C4-2B (cell line): ENCODE data around the gene MRPS18C.

Source experiments
- H3K27ac ChIP-seq: fragments of 450-650 bp; 2 replicates; pipeline ENCODE4 v1.5.1; 2017
- ZFX ChIP-seq: fragments of 450-650 bp; IDR thresholded peaks from 2 replicates; pipeline ENCODE4 v1.6.1; 2017
- TF ChIP-seq, protein P1 (sequence below): fragments of 450-650 bp; conservative IDR thresholded peaks from 2 replicates; pipeline ENCODE4 v1.5.1; 2017; ENCODE audit warnings: mild to moderate bottlenecking

The MRPS18C gene

DNA sequence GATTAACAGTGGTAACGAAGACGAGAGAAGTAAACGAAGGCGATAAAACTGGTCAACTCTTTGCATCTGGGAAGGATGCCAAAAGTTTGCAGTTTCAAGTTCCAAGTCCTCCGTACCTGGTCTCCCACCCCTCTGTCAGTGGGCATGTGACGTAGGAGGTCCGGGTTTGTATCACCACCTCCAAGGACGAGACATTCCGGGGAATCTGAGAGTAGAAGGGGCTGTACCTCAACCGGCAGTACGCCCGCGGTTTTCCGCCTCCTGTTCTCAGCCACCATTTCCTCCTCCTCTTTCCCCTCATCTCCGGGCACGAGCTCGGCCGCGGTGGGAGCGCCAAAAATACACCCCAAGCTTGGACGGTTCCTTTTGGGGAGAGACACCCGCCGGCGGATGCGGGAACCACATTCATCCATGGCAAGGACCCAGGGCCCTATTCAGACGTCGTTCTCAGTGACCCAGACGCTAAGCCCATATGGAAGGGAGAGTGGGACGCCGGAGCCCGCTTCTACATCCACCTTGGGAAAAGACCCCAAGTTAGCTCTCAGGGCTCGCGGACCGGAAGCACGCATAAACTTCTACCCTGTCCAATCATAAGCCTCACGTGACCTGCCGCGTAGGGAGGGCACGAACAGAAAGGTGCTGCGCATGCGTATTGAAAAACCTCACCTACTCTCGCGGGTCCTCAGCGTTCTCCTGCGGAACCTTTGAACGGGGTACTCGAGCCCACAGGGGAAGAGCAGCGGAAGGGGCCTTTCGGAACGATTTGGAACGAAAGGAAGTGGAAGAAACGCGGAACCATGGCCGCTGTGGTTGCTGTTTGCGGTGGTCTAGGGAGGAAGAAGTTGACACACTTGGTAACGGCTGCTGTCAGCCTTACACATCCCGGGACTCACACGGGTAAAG is at the start of gene MRPS18C, which contains the start of gene HELQ:
MRPS18C (plus strand) TSS at position 778 of the 903 bp plus-strand sequence; CDS start at position 798, 20 bp downstream.
HELQ (minus strand) TSS at position 543 of the 903 bp plus-strand sequence; CDS start at position 413, 130 bp downstream.
- peak within 1 kb of the TSS; percentile 95 for H3K27ac ChIP-seq
- TF ChIP-seq, protein P1, sequence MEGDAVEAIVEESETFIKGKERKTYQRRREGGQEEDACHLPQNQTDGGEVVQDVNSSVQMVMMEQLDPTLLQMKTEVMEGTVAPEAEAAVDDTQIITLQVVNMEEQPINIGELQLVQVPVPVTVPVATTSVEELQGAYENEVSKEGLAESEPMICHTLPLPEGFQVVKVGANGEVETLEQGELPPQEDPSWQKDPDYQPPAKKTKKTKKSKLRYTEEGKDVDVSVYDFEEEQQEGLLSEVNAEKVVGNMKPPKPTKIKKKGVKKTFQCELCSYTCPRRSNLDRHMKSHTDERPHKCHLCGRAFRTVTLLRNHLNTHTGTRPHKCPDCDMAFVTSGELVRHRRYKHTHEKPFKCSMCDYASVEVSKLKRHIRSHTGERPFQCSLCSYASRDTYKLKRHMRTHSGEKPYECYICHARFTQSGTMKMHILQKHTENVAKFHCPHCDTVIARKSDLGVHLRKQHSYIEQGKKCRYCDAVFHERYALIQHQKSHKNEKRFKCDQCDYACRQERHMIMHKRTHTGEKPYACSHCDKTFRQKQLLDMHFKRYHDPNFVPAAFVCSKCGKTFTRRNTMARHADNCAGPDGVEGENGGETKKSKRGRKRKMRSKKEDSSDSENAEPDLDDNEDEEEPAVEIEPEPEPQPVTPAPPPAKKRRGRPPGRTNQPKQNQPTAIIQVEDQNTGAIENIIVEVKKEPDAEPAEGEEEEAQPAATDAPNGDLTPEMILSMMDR: no peak; the same call in 1 of the 2 replicates
- TF ChIP-seq ZFX: no peak

DNA sequence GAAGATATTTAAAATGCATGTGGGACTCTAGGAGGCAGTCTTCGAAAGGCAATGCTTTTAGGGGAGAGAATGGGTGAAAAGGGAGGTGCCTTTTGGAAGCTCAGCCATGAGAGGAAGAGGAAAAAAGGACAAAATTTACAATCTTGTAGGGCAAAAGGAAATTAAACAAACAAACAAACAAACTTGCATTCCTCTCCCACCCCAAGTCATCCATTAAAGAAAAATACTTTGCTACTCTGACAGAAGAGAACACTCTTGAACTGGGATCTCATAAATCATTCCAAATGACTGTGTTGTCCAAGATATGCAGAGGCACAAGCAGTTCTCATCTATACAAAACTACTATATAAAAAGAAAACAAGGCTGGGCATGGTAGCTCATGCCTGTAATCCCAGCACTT is 47.0 kb upstream of the MRPS18C start:
- H3K27ac ChIP-seq: no peak overlapping the region
- no peak for TF ChIP-seq ZFX
- TF ChIP-seq, protein P1: no peak

DNA sequence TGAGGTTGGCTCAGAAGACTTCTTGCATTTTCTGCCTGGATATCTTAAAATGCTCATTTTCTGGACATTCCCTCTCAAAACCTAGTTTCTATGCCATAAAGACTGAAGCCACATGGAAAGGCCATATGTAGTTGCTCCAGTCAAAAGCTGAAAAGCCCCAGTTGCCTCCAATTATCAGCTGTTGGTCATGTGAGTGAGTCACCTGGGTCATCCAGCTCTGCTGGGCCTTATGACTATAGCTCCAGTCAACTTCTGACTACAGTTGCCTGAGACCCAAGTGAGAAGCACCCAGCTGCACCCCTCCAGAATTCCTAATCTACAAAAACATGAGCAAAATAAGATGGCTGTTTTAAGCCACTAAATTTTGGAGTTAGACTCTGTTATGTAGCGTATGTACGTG is 42.2 kb upstream of the MRPS18C start:
- TF ChIP-seq, protein P1: no peak
- TF ChIP-seq ZFX: no peak
- no peak overlapping the region for H3K27ac ChIP-seq

DNA sequence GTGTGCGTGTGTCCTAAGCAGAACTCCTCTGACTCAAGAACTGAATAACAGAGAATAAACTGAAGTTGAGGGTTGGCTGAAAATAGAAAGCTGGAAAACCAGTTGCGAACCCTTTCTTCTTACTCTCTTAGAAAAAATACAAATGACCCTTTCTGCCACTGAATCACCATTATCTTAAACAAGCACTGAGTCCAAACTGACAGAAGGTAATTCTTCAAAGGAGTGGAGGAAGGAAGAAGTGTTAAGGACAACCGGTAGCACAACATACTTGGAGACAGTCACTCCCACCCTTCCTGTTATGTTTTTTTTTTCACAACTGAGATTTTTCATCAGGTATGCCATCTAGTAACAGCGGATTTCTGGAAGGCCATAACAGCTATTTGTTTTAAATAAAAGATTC is 38.3 kb upstream of the MRPS18C start:
- H3K27ac ChIP-seq: no peak overlapping the region
- TF ChIP-seq ZFX: no peak
- TF ChIP-seq, protein P1: no peak

DNA sequence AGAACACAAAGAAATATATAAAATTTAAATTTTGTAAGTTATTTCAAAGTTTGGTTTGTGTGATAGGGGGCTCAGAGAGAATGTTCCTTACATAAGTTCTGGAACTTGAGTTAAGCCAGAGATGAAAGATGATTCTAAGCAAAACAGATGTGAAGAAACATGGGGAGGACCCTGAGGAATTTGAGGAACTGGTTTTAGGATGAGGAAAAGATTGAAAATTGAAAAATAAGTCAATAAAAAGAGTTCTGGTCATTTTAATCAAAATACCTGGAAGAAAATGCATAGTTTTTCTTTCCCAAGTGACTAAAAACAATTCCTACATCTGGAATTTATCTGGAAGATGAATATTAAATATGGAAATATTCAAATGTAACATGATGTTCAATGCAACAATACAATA is 37.6 kb upstream of the MRPS18C start:
- TF ChIP-seq, protein P1: no peak
- TF ChIP-seq ZFX: no peak
- no peak overlapping the region for H3K27ac ChIP-seq

DNA sequence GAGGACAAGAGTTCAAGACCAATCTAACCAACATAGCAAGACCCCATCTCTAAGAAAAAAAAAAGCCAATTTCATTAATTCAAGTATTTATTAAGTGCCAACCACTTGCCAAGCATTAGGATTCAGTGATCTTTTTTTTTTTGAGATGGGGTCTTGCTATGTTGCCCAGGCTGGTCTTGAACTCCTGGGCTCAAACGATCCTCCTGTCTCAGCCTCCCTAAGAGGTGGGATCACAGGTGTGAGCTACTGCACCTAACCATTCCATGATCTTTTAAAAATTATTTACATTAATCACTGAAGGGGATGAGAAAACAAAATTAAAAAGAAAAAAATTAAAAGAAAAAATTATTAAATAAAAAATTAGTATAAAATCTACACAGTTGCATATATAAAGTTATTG is 24.7 kb upstream of the MRPS18C start:
- H3K27ac ChIP-seq: no peak overlapping the region
- TF ChIP-seq, protein P1: no peak
- no peak for TF ChIP-seq ZFX

DNA sequence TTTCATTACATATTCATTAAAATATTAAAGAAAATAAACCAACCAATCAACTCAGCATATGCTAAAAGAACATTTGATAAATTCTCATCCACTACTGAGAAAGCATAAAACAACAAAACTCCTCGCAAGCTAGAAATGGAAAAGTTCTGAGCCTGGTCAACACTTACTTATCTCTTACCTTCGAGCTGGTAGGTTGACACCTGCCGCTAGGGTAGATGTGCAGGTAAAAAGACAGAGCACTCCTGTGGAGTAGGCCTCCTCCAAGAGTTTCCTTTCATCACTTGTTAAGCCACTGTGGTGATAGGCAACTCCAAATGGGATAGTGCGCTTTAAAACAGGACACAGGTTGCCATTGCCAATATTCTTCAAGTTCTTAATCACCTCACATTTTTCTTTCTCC is 19.2 kb upstream of the MRPS18C start:
- TF ChIP-seq, protein P1: no peak
- TF ChIP-seq ZFX: no peak

More for the DNA sequence above, 19.2 kb upstream of the MRPS18C start:
- no peak overlapping the region for H3K27ac ChIP-seq
